Measurements from ENCODE around the gene GRIFIN. TPM values are rescaled to one million over a fixed set of nuclear protein-coding genes. Genes with fewer than 3 reads are reported as not detected.
A peak's percentile ranks its signal among the peaks of the same experiment; 100 is the strongest.

GRIFIN gene
- total RNA-seq, 1 experiment from 2014 or later = not detected

DNA sequence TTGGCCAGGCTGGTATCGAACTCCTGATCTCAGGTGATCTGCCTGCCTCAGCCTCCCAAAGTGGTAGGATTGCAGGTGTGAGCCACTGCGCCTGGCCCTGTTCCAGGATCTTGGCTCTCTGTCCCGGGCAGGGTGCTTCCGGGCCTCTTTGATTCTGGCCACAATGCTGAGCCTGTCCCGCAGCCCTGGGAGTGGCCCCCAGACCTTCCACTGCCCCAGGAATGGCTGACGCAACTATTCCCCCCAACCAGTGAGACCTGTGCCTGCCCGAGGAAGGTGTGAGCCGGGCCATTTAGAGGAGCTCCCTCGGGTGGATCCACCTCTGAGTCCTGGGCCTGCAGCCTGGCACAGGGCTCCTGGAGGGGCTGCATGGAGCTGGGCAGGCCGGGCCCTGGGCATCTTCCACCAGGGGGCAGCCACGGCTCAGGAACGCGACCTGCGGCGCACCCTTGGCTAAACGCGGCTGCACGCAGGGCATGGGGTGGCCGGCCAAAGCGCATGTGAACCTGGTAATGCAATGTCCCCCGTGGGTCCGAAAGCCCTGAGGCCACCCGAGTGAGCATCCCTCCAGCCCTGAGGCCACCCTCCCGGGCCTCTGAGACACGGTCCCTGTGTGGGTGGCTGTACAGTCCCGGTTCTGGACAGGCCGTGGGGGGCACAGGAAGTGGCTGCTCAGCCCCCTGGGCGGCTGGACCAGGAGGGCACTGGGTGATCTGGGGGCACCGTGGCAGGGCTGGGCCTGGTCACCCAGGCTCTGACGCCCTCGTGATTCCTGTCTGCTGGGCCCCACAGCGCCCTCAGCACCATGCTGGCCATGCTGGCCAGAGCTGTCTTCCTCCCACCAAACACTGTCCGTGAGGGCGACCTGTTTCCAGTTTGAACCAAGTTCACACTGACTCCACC is 24.8 kb downstream of the GRIFIN start:
- DNase-seq (ENCODE audit: low read depth, low spot score) = peak; percentile 86
- in situ Hi-C loops (cut with HindIII; ENCODE audit: low pct_unique_long_range_greater_than_20kb, low sequenced_read_pairs) = no loop called here

DNA sequence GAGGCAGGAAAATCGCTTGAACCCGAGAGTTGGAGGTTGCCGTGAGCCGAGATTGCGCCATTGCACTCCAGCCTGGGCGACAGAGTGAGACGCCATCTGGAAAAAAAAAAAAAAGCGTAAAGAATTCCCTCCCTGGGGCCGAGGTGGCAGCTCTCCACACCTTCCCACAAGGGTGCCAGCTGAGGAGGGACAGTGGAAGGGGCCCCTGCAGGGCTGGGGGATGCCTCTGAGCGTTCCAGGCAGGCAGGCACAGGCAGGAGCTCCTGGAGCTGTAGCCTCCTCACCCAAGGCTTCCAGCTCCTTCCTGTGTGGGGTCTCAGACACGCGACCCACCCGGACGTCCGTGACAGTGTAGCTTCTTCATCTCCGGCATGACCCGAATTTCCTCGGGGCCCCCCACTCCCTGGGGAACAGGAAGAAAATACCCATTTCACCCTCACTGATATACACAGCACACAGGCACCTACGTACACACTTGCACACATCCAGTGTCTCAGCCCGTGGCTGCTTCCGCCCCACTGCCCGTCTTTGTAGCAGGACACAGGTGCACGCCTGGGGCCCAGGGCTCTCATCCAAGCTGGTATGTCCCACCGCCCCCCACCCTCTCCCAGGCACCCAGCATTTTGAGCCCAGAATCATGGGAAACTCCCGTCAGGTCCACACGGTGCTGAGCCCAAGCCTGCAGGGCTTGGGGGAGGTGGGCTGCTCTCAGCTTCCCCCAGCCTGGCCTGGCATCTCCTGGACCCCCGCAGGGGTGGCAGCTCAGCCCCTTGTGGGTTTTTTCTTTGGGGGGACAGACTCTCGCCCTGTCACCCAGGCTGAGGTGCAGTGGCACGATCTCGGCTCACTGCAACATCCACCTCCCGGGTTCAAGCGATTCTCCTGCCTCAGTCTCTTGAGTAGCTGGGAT is 25.7 kb downstream of the GRIFIN start:
- in situ Hi-C loops (cut with HindIII; ENCODE audit: low pct_unique_long_range_greater_than_20kb, low sequenced_read_pairs) = no loop called here
- no peak for DNase-seq (ENCODE audit: low read depth, low spot score)

GRCh38 chr7:2446676-2447075 is 29.5 kb downstream of the GRIFIN start:
- in situ Hi-C loops (cut with HindIII; ENCODE audit: low pct_unique_long_range_greater_than_20kb, low sequenced_read_pairs) = no loop called here
- DNase-seq (ENCODE audit: low read depth, low spot score) = no peak

GRCh38 chr7:2445898-2446555 is 30.2 kb downstream of the GRIFIN start:
- in situ Hi-C loops (cut with HindIII; ENCODE audit: low pct_unique_long_range_greater_than_20kb, low sequenced_read_pairs) = no loop called here
- no peak for DNase-seq (ENCODE audit: low read depth, low spot score)

- DNase-seq (ENCODE audit: low read depth, low spot score) = no peak
- in situ Hi-C loops (cut with HindIII; ENCODE audit: low pct_unique_long_range_greater_than_20kb, low sequenced_read_pairs) = no loop called here
These were observed 31.2 kb downstream of the GRIFIN start for GRCh38 chr7:2445047-2445446.

DNA sequence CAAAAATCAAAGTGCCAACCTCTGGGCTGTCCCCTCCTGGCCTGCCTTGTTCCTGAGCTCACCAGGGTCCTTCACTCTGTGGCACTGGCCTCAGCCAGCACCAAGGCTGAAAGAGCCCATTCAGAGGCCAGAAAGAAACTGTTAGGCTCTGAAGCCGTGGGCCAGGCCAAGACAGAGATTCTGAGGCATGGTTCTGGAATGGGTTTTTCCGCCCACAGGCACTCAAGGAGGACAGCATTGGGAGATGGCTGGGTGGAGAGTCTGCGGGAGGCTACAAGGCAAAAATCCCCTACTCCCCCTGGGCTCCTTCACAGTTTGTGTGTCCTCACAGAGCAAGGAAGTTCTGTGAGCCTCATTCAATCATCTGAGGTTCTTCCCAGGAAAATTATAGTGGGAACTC is 31.7 kb downstream of the GRIFIN start:
- DNase-seq (ENCODE audit: low read depth, low spot score) = peak; percentile 17
- in situ Hi-C loops (cut with HindIII; ENCODE audit: low pct_unique_long_range_greater_than_20kb, low sequenced_read_pairs) = no loop called here

GRCh38 chr7:2443491-2443890 is 32.7 kb downstream of the GRIFIN start:
- in situ Hi-C loops (cut with HindIII; ENCODE audit: low pct_unique_long_range_greater_than_20kb, low sequenced_read_pairs) = no loop called here
- no peak for DNase-seq (ENCODE audit: low read depth, low spot score)

DNA sequence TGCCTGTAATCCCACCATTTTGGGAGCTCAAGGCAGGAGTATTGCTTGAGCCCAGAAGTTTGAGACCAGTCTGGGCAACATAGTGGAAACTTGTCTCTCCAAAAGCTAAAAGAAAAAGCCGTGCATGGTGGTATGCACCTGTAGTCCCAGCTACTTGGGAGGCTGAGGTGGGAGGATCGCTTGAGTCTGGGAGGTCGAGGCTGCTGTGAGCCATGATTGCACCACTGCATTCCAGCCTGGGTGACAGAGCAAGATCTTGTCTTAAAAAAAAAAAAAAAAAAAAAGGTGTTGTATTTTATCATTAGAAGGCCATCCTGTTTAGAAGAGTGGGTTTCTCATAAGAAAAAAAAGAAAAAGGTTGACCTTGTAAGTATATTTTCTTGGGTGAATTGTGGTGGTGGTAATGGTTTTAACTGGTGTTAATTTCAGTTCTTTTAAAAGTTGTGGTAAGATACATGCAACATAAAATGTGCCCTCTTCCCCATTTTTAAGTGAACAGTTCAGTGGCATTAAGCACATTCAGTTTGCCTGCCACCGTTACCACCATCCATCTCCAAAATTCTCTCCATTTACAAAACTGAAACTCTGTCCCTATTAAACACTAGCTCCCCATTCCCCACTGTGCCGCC is 34.7 kb downstream of the GRIFIN start:
- no peak for DNase-seq (ENCODE audit: low read depth, low spot score)
- in situ Hi-C loops (cut with HindIII; ENCODE audit: low pct_unique_long_range_greater_than_20kb, low sequenced_read_pairs) = no loop called here

- in situ Hi-C loops (cut with HindIII; ENCODE audit: low pct_unique_long_range_greater_than_20kb, low sequenced_read_pairs) = no loop called here
- no peak for DNase-seq (ENCODE audit: low read depth, low spot score)
These were observed 35.5 kb downstream of the GRIFIN start for GRCh38 chr7:2440608-2441245.

DNA sequence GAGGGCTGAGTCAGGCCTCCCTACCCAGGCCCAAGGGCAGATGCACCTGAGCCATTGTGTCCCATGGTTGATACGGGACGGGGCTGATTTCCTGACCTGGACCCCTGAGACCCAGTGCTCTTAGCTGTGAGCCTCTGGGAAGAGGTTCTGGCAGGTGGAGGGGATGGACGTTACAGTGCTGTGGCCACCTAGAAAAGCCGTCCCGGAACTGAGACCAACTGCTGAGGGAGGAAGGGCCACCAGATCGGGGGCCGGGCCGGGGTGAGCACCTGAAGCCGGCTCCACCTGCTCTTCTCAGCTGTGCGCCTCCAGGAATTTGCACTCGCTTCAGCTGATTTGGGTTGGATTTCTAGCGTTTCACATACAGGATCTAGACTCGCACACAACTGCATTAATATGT is 37.4 kb downstream of the GRIFIN start:
- in situ Hi-C loops (cut with HindIII; ENCODE audit: low pct_unique_long_range_greater_than_20kb, low sequenced_read_pairs) = no loop called here
- DNase-seq (ENCODE audit: low read depth, low spot score) = no peak

DNA sequence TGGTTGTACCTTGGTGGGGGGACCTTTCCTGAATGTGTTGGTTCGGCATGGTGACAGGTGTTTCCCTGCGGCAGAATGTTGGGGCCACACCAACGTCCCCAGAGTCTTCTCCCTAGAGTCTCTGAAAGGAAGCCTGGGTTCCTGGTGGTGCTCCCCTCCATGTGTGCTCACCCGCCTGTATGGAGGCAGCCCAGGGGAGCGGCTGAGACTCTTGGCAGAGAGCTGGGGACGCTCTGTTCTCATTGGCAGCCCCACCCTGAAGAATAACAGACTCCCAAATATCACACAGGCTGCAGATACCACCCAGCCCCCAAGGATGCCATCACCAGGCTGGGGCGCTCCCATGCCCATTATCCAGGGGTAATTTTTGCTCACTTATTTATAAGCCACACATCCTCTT is 38.0 kb downstream of the GRIFIN start:
- in situ Hi-C loops (cut with HindIII; ENCODE audit: low pct_unique_long_range_greater_than_20kb, low sequenced_read_pairs) = no loop called here
- DNase-seq (ENCODE audit: low read depth, low spot score) = no peak

- DNase-seq (ENCODE audit: low read depth, low spot score) = no peak
- in situ Hi-C loops (cut with HindIII; ENCODE audit: low pct_unique_long_range_greater_than_20kb, low sequenced_read_pairs) = no loop called here
These were observed 38.6 kb downstream of the GRIFIN start for GRCh38 chr7:2437537-2438148.

DNA sequence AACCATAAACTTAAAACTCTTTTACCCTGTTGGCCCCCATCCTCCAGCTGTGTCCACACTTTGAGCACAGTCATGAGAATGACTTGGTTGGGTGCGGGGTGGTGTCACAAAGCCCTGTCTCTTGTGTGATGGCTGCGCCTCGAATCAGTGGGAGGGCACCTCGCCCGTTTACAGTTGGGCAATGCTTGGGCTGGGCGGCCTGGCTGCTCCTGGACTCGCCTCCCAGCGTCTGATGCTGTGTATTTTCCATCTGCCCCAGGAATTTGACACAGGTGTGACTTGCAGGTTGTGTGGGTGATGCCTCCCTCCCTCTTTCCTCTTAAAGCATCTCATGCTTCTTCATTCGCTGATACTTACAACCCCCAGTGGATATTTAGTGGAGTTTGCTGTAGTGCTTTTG is 39.1 kb downstream of the GRIFIN start:
- DNase-seq (ENCODE audit: low read depth, low spot score) = no peak
- in situ Hi-C loops (cut with HindIII; ENCODE audit: low pct_unique_long_range_greater_than_20kb, low sequenced_read_pairs) = no loop called here

DNA sequence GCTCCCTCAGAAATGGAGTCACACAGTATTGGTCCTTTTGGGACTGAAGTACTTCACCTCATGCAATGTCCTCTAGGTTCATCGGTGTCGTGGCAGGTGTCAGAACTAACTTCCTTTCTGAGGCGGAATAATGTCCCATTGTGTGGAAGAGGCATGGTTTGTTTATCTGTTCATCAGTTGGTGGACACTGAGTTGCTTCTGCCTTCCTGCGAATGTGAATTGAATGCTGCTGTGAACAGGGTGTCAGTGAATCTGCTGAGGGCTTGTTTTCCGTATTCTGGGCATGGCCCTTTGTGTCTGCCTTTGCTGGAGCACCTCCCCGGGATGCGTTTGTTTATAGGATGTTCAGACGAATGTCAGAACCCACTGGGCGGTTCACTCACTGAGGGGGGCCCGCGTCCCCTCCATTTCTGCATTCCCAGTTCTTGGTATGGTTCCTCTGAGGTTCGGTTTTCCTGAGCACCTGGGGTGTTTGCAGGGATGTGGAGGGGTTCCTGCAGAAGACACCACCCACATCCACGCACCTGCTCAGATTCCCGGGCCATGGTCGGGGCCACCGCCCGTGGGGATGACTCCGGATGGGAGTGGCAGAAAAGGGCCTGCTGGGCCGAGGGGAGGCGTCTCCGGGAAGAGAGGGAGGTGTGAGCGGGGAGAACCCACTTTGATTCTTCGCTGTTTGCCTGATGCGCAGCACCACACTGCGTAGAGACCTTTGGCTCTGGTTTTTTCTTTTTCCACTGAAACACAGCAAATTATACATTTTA is 39.7 kb downstream of the GRIFIN start:
- in situ Hi-C loops (cut with HindIII; ENCODE audit: low pct_unique_long_range_greater_than_20kb, low sequenced_read_pairs) = no loop called here
- no peak for DNase-seq (ENCODE audit: low read depth, low spot score)

DNA sequence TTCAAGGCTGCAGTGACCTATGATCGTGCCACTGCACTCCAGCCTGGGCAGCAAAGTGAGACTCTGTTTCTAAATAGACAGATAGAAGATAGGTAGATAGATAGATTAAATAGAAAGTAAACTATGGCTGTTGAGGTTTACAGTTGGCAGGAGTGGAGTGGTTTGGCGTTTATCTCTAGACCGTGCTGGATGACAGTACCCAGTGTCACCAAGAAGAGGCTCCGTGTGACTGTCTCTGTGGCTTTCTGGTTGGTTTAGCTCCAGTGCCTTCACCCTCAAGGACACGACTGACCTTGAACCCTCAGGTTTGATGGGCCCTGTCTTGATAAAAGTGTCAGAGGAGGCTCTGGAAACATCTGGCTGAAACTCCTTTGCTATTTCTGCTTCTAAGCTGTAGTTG is 41.1 kb downstream of the GRIFIN start:
- no peak for DNase-seq (ENCODE audit: low read depth, low spot score)
- in situ Hi-C loops (cut with HindIII; ENCODE audit: low pct_unique_long_range_greater_than_20kb, low sequenced_read_pairs) = no loop called here
